Activated CD4-positive, alpha-beta T cell treated with anti-CD3 and anti-CD28 coated beads, Interleukin-2, amount 50 U/mL, for 4 hours (primary cell): ENCODE results near the gene TMEM170B.
A peak's percentile ranks its signal among the peaks of the same experiment; 100 is the strongest.

Experiments
- DNase-seq, 2 experiments: peaks; one replicate each; pipeline ENCODE4 v3.0.0-alpha.2; 2020

TMEM170B gene

GRCh38 chr6:11537229-11538051, at the start of gene TMEM170B:
TSS of gene TMEM170B (plus strand) at chr6:11537749. CDS start at chr6:11538278, 529 bp downstream.
- peak; percentile 95 for DNase-seq

GRCh38 chr6:11490996-11491395, 46.6 kb upstream of the TMEM170B start:
- DNase-seq, result no peak

GRCh38 chr6:11491596-11492463, 45.7 kb upstream of the TMEM170B start:
- no peak for DNase-seq

GRCh38 chr6:11492464-11493290, 44.9 kb upstream of the TMEM170B start:
- no peak for DNase-seq

GRCh38 chr6:11493974-11494373, 43.6 kb upstream of the TMEM170B start:
- no peak for DNase-seq

GRCh38 chr6:11494786-11495564, 42.6 kb upstream of the TMEM170B start:
- no peak for DNase-seq

GRCh38 chr6:11495565-11496145, 41.9 kb upstream of the TMEM170B start:
- no peak for DNase-seq

- DNase-seq, result peak; percentile 59 to 61
Observed at GRCh38 chr6:11496152-11497060, 41.1 kb upstream of the TMEM170B start.

GRCh38 chr6:11497107-11497506, 40.4 kb upstream of the TMEM170B start:
- no peak for DNase-seq

GRCh38 chr6:11497881-11498280, 39.7 kb upstream of the TMEM170B start:
- DNase-seq, result no peak

- no peak for DNase-seq
Observed at GRCh38 chr6:11500008-11500407, 37.5 kb upstream of the TMEM170B start.

- no peak for DNase-seq
Observed at GRCh38 chr6:11509471-11509870, 28.1 kb upstream of the TMEM170B start.

- no peak for DNase-seq
Observed at GRCh38 chr6:11514672-11515071, 22.9 kb upstream of the TMEM170B start.

- no peak for DNase-seq
Observed at GRCh38 chr6:11515763-11516162, 21.8 kb upstream of the TMEM170B start.

- no peak for DNase-seq
Observed at GRCh38 chr6:11522812-11523605, 14.5 kb upstream of the TMEM170B start.

GRCh38 chr6:11525468-11526155, 11.9 kb upstream of the TMEM170B start:
- no peak for DNase-seq

GRCh38 chr6:11526156-11526505, 11.4 kb upstream of the TMEM170B start:
- no peak for DNase-seq

GRCh38 chr6:11527274-11527870, 10.2 kb upstream of the TMEM170B start:
- no peak for DNase-seq

- no peak for DNase-seq
Observed at GRCh38 chr6:11528996-11529395, 8.6 kb upstream of the TMEM170B start.
